Measurements from ENCODE around the gene GRIK3.

The GRIK3 gene

GRCh38 chr1:36874271-36875060 lies 159.8 kb downstream of the GRIK3 start:
- Histone ChIP-seq H3K79me1 (ENCODE audit: low read length) (no peaks in the 10 kb centered on the region), H4K12ac (ENCODE audit: low read depth, low read length) (no peak overlapping the region), H2BK12ac (ENCODE audit: low read length) (no peak overlapping the region), H3K27ac (ENCODE audit: low read depth, low read length) (no peak overlapping the region), H4K8ac (ENCODE audit: low read depth, low read length) (no peak overlapping the region), H3K27me3 (ENCODE audit: insufficient read depth, low read length) (no peaks in the 10 kb centered on the region), H3K4ac (ENCODE audit: low read depth, low read length) (no peak overlapping the region), H2BK120ac (ENCODE audit: insufficient read depth, low read length, poor library complexity) (no peak overlapping the region), H2AFZ (ENCODE audit: insufficient read depth, low read length, poor library complexity) (no peak overlapping the region), H3K9ac (ENCODE audit: low read length) (no peak overlapping the region), H3K4me2 (ENCODE audit: low read length) (no peak overlapping the region), H3K14ac (ENCODE audit: low read length) (no peak overlapping the region), H3K4me3 (ENCODE audit: low read depth, low read length) (no peak overlapping the region), H4K91ac (ENCODE audit: low read depth, low read length) (no peak overlapping the region), H3K18ac (ENCODE audit: low read length) (no peak overlapping the region), H3K4me1 (ENCODE audit: control insufficient read depth in 1 of 2, insufficient read depth in 2 of 2, low read length in 2 of 2) (no peaks in the 10 kb centered on the region), H2BK5ac (ENCODE audit: low read depth, low read length, poor library complexity) (no peak overlapping the region), H3K23ac (ENCODE audit: low read length) (no peak overlapping the region), H3K9me3 (ENCODE audit: insufficient read depth, low read depth, low read length) (no peaks in the 10 kb centered on the region), H2AK5ac (ENCODE audit: low read length) (no peak overlapping the region), H3K79me2 (ENCODE audit: control insufficient read depth, insufficient read depth, low read length, poor library complexity) (no peaks in the 10 kb centered on the region), H3K36me3 (ENCODE audit: control insufficient read depth in 1 of 2, insufficient read depth in 2 of 2, low read length in 2 of 2) (no peaks in the 10 kb centered on the region)
- WGBS (ENCODE audit: extremely low coverage, insufficient coverage, insufficient read length), result no CpG with 5 or more reads among the region's 6 CpGs
- DNase-seq, result no peak

GRCh38 chr1:36872858-36873257 lies 161.5 kb downstream of the GRIK3 start:
- Histone ChIP-seq H2BK120ac (ENCODE audit: insufficient read depth, low read length, poor library complexity) (no peak overlapping the region), H2AK5ac (ENCODE audit: low read length) (no peak overlapping the region), H4K12ac (ENCODE audit: low read depth, low read length) (no peak overlapping the region), H3K4me1 (ENCODE audit: control insufficient read depth in 1 of 2, insufficient read depth in 2 of 2, low read length in 2 of 2) (no peaks in the 10 kb centered on the region), H3K79me1 (ENCODE audit: low read length) (no peaks in the 10 kb centered on the region), H3K4me2 (ENCODE audit: low read length) (no peak overlapping the region), H4K91ac (ENCODE audit: low read depth, low read length) (no peak overlapping the region), H3K9ac (ENCODE audit: low read length) (no peak overlapping the region), H2BK12ac (ENCODE audit: low read length) (no peak overlapping the region), H3K9me3 (ENCODE audit: insufficient read depth, low read depth, low read length) (no peaks in the 10 kb centered on the region), H3K27ac (ENCODE audit: low read depth, low read length) (no peak overlapping the region), H2AFZ (ENCODE audit: insufficient read depth, low read length, poor library complexity) (no peak overlapping the region), H3K18ac (ENCODE audit: low read length) (no peak overlapping the region), H4K8ac (ENCODE audit: low read depth, low read length) (no peak overlapping the region), H2BK5ac (ENCODE audit: low read depth, low read length, poor library complexity) (no peak overlapping the region), H3K27me3 (ENCODE audit: insufficient read depth, low read length) (no peaks in the 10 kb centered on the region), H3K4me3 (ENCODE audit: low read depth, low read length) (no peak overlapping the region), H3K14ac (ENCODE audit: low read length) (no peak overlapping the region), H3K79me2 (ENCODE audit: control insufficient read depth, insufficient read depth, low read length, poor library complexity) (no peaks in the 10 kb centered on the region), H3K36me3 (ENCODE audit: control insufficient read depth in 1 of 2, insufficient read depth in 2 of 2, low read length in 2 of 2) (no peaks in the 10 kb centered on the region), H3K4ac (ENCODE audit: low read depth, low read length) (no peak overlapping the region), H3K23ac (ENCODE audit: low read length) (no peak overlapping the region)
- no peak for DNase-seq
- no CpG with 5 or more reads among the region's 3 CpGs for WGBS (ENCODE audit: extremely low coverage, insufficient coverage, insufficient read length)

GRCh38 chr1:36872126-36872754 lies 162.1 kb downstream of the GRIK3 start:
- Histone ChIP-seq H4K12ac (ENCODE audit: low read depth, low read length) (no peak overlapping the region), H3K9ac (ENCODE audit: low read length) (no peak overlapping the region), H3K4me1 (ENCODE audit: control insufficient read depth in 1 of 2, insufficient read depth in 2 of 2, low read length in 2 of 2) (no peaks in the 10 kb centered on the region), H3K27ac (ENCODE audit: low read depth, low read length) (no peak overlapping the region), H3K4me3 (ENCODE audit: low read depth, low read length) (no peak overlapping the region), H2BK120ac (ENCODE audit: insufficient read depth, low read length, poor library complexity) (no peak overlapping the region), H2AK5ac (ENCODE audit: low read length) (no peak overlapping the region), H3K9me3 (ENCODE audit: insufficient read depth, low read depth, low read length) (no peaks in the 10 kb centered on the region), H3K79me2 (ENCODE audit: control insufficient read depth, insufficient read depth, low read length, poor library complexity) (no peaks in the 10 kb centered on the region), H2BK12ac (ENCODE audit: low read length) (no peak overlapping the region), H3K4me2 (ENCODE audit: low read length) (no peak overlapping the region), H3K27me3 (ENCODE audit: insufficient read depth, low read length) (no peaks in the 10 kb centered on the region), H4K8ac (ENCODE audit: low read depth, low read length) (no peak overlapping the region), H3K4ac (ENCODE audit: low read depth, low read length) (no peak overlapping the region), H3K18ac (ENCODE audit: low read length) (no peak overlapping the region), H3K79me1 (ENCODE audit: low read length) (no peaks in the 10 kb centered on the region), H3K36me3 (ENCODE audit: control insufficient read depth in 1 of 2, insufficient read depth in 2 of 2, low read length in 2 of 2) (no peaks in the 10 kb centered on the region), H2AFZ (ENCODE audit: insufficient read depth, low read length, poor library complexity) (no peak overlapping the region), H3K23ac (ENCODE audit: low read length) (no peak overlapping the region), H3K14ac (ENCODE audit: low read length) (no peak overlapping the region), H2BK5ac (ENCODE audit: low read depth, low read length, poor library complexity) (no peak overlapping the region), H4K91ac (ENCODE audit: low read depth, low read length) (no peak overlapping the region)
- no CpG with 5 or more reads among the region's 22 CpGs for whole genome bisulfite sequencing (ENCODE audit: extremely low coverage, insufficient coverage, insufficient read length)
- no peak for DNase-seq

GRCh38 chr1:36871146-36871971 lies 163.0 kb downstream of the GRIK3 start:
- DNase-seq, result no peak
- H3K9ac ChIP-seq (ENCODE audit: low read length), result no peak overlapping the region
- no peaks in the 10 kb centered on the region for H3K79me1 ChIP-seq (ENCODE audit: low read length)
- no peak overlapping the region for H2BK120ac ChIP-seq (ENCODE audit: insufficient read depth, low read length, poor library complexity)
- no peaks in the 10 kb centered on the region for H3K4me1 ChIP-seq (ENCODE audit: control insufficient read depth in 1 of 2, insufficient read depth in 2 of 2, low read length in 2 of 2)
- no peak overlapping the region for H2BK5ac ChIP-seq (ENCODE audit: low read depth, low read length, poor library complexity)
- no peak overlapping the region for H4K91ac ChIP-seq (ENCODE audit: low read depth, low read length)
- no peak overlapping the region for H3K4ac ChIP-seq (ENCODE audit: low read depth, low read length)
- H3K14ac ChIP-seq (ENCODE audit: low read length), result no peak overlapping the region
- no peak overlapping the region for H3K23ac ChIP-seq (ENCODE audit: low read length)
- no peaks in the 10 kb centered on the region for H3K36me3 ChIP-seq (ENCODE audit: control insufficient read depth in 1 of 2, insufficient read depth in 2 of 2, low read length in 2 of 2)
- no peak overlapping the region for H4K12ac ChIP-seq (ENCODE audit: low read depth, low read length)
- no peak overlapping the region for H3K27ac ChIP-seq (ENCODE audit: low read depth, low read length)
- H2AFZ ChIP-seq (ENCODE audit: insufficient read depth, low read length, poor library complexity), result no peak overlapping the region
- no peak overlapping the region for H3K4me2 ChIP-seq (ENCODE audit: low read length)
- H3K9me3 ChIP-seq (ENCODE audit: insufficient read depth, low read depth, low read length), result no peaks in the 10 kb centered on the region
- no peak overlapping the region for H3K18ac ChIP-seq (ENCODE audit: low read length)
- H4K8ac ChIP-seq (ENCODE audit: low read depth, low read length), result no peak overlapping the region
- H3K79me2 ChIP-seq (ENCODE audit: control insufficient read depth, insufficient read depth, low read length, poor library complexity), result no peaks in the 10 kb centered on the region
- no peak overlapping the region for H2AK5ac ChIP-seq (ENCODE audit: low read length)
- WGBS (ENCODE audit: extremely low coverage, insufficient coverage, insufficient read length), result no CpG with 5 or more reads among the region's 21 CpGs
- no peaks in the 10 kb centered on the region for H3K27me3 ChIP-seq (ENCODE audit: insufficient read depth, low read length)
- no peak overlapping the region for H3K4me3 ChIP-seq (ENCODE audit: low read depth, low read length)
- no peak overlapping the region for H2BK12ac ChIP-seq (ENCODE audit: low read length)
